ENCODE measurements around the gene LILRB3.
"Not testable (repeated sequence)": the region's sequence is repeated elsewhere in the genome, so short reads cannot be mapped to it uniquely, and the experiment has no call there.

Gene LILRB3

GRCh38 chr19:54209058-54209810, 13.6 kb downstream of the LILRB3 start:
- Histone ChIP-seq H3K27ac (peak overlapping the region; percentile 69 to 82), H3K4me3 (peak overlapping the region; percentile 25)
- DNase-seq (ENCODE audit: low spot score), result no peak
- no peak for TF ChIP-seq CTCF (IDR thresholded peaks at IDR 0.05)

- no peak for TF ChIP-seq CTCF (IDR thresholded peaks at IDR 0.05)
- Histone ChIP-seq H3K4me3 (no peak overlapping the region), H3K27ac (peak overlapping the region; percentile 69 to 82)
- no peak for DNase-seq (ENCODE audit: low spot score)
These were observed 14.1 kb downstream of the LILRB3 start for GRCh38 chr19:54208784-54209057.

- TF ChIP-seq CTCF (IDR thresholded peaks at IDR 0.05), result no peak
- no peak for DNase-seq (ENCODE audit: low spot score)
- Histone ChIP-seq H3K4me3 (no peak overlapping the region), H3K27ac (peak overlapping the region; percentile 69 to 82)
These were observed 14.6 kb downstream of the LILRB3 start for GRCh38 chr19:54207983-54208783.

GRCh38 chr19:54207676-54207982, 15.2 kb downstream of the LILRB3 start:
- peak overlapping the region; percentile 34 to 78 for H3K27ac ChIP-seq
- no peak overlapping the region for H3K4me3 ChIP-seq
- no peak for TF ChIP-seq CTCF (IDR thresholded peaks at IDR 0.05)
- no peak for DNase-seq (ENCODE audit: low spot score)

GRCh38 chr19:54207193-54207592, 15.6 kb downstream of the LILRB3 start:
- H3K4me3 ChIP-seq; DNase-seq (ENCODE audit: low spot score): not testable (repeated sequence)
- H3K27ac ChIP-seq, result peak overlapping the region; percentile 34 to 78

GRCh38 chr19:54206831-54207177, 16.0 kb downstream of the LILRB3 start:
- no peak for DNase-seq (ENCODE audit: low spot score)
- H3K4me3 ChIP-seq, result no peak overlapping the region
- TF ChIP-seq CTCF (IDR thresholded peaks at IDR 0.05), result no peak
- peak overlapping the region in 1 of 2 donors; percentile 78 for H3K27ac ChIP-seq

- Histone ChIP-seq H3K27ac (peak overlapping the region in 1 of 2 donors; percentile 78), H3K4me3 (no peak overlapping the region)
- DNase-seq (ENCODE audit: low spot score), result no peak
- TF ChIP-seq CTCF (IDR thresholded peaks at IDR 0.05), result no peak
These were observed 16.6 kb downstream of the LILRB3 start for GRCh38 chr19:54206030-54206830.
